SHP77 treated with DMSO at 0.1 percent for 48 hours (cell line): Measurements from ENCODE around the gene AFF1.

Experiments
- DNase-seq: peaks from one replicate; lab custom pipeline; 2025; lab: John Stamatoyannopoulos, UW

The AFF1 gene

GRCh38 chr4:87086143-87086805, 151.5 kb downstream of the AFF1 start:
- DNase-seq = no peak

GRCh38 chr4:87087015-87087414, 152.2 kb downstream of the AFF1 start:
- DNase-seq = no peak

GRCh38 chr4:87087420-87087819, 152.6 kb downstream of the AFF1 start:
- DNase-seq = no peak

GRCh38 chr4:87088186-87088585, 153.4 kb downstream of the AFF1 start:
- DNase-seq = no peak

- DNase-seq = no peak
These were observed 154.6 kb downstream of the AFF1 start for GRCh38 chr4:87089368-87089767.

- no peak for DNase-seq
These were observed 155.5 kb downstream of the AFF1 start for GRCh38 chr4:87090305-87090704.

GRCh38 chr4:87092389-87093141, 157.8 kb downstream of the AFF1 start:
- peak; percentile 55 for DNase-seq

- peak; percentile 36 for DNase-seq
These were observed 158.8 kb downstream of the AFF1 start for GRCh38 chr4:87093443-87094123.

- DNase-seq = no peak
These were observed 162.3 kb downstream of the AFF1 start for GRCh38 chr4:87097075-87097474.

GRCh38 chr4:87100168-87100567, 165.4 kb downstream of the AFF1 start:
- DNase-seq = no peak

- no peak for DNase-seq
These were observed 166.9 kb downstream of the AFF1 start for GRCh38 chr4:87101543-87102199.

- DNase-seq = no peak
These were observed 168.3 kb downstream of the AFF1 start for GRCh38 chr4:87103086-87103485.

GRCh38 chr4:87103691-87104187, 168.9 kb downstream of the AFF1 start:
- no peak for DNase-seq

GRCh38 chr4:87105101-87105845, 170.5 kb downstream of the AFF1 start:
- no peak for DNase-seq

- DNase-seq = no peak
These were observed 173.3 kb downstream of the AFF1 start for GRCh38 chr4:87108142-87108546.

GRCh38 chr4:87109121-87109520, 174.3 kb downstream of the AFF1 start:
- DNase-seq = no peak

GRCh38 chr4:87109945-87110344, 175.1 kb downstream of the AFF1 start:
- DNase-seq = no peak

- no peak for DNase-seq
These were observed 177.3 kb downstream of the AFF1 start for GRCh38 chr4:87112063-87112462.

GRCh38 chr4:87114245-87115062, 179.6 kb downstream of the AFF1 start:
- no peak for DNase-seq

- DNase-seq = no peak
These were observed 181.4 kb downstream of the AFF1 start for GRCh38 chr4:87116231-87116630.
